Adrenal gland (tissue), 12 donors: ENCODE results near the gene TMEM9B. TPM values are rescaled to one million over a fixed set of nuclear protein-coding genes. Genes with fewer than 3 reads are reported as not detected.

Source experiments
- DNase-seq, 7 donors: peaks; one replicate each; pipeline ENCODE4 v3.0.0-alpha.2; 2019 to 2020
- H3K27ac ChIP-seq, 5 donors: fragments of 200-600 bp; sonication (generic) in 4 of 5; 1 replicate in 3 of 5; 2 replicates in 2 of 5; pipeline versions ENCODE4 v1.5.1 to v1.8.0; 2016 to 2020; ENCODE audit warnings: mild to moderate bottlenecking in 1 of 5
- H3K27me3 ChIP-seq: fragments of 200-600 bp; 2 replicates; pipeline ENCODE4 v1.8.0; 2021
- H3K36me3 ChIP-seq, 2 donors: fragments of 200-600 bp; replicated peaks in 1 of 2; 1 replicate in 1 of 2; 2 replicates in 1 of 2; pipeline versions ENCODE4 v1.5.1 to v1.8.0; 2018 to 2022
- H3K4me1 ChIP-seq, 2 donors: fragments of 200-600 bp; replicated peaks in 1 of 2; 1 replicate in 1 of 2; 2 replicates in 1 of 2; pipeline versions ENCODE4 v1.5.1 to v1.8.0; 2018 to 2021
- H3K4me3 ChIP-seq, 4 donors: fragments of 200-600 bp; sonication (generic) in 3 of 4; one replicate each; pipeline ENCODE4 v1.5.1; 2016 to 2018
- H3K9me3 ChIP-seq, 3 donors: fragments of 200-600 bp; sonication (generic) in 1 of 3; replicated peaks in 1 of 3; 1 replicate in 2 of 3; 2 replicates in 1 of 3; pipeline versions ENCODE4 v1.5.1 to v1.8.0; 2016 to 2021
- CTCF ChIP-seq, 6 experiments: fragments of 450-650 bp in 4 of 6; fragments of 200-600 bp in 2 of 6; sonication (generic) in 1 of 6; IDR thresholded peaks; 1 replicate in 5 of 6; 2 replicates in 1 of 6; pipeline versions ENCODE4 v1.5.1 to v1.8.0; 2016 to 2021; ENCODE audit warnings: antibody characterized with exemption in 6 of 6, mild to moderate bottlenecking in 2 of 6, moderate library complexity in 1 of 6
- POLR2A ChIP-seq, 2 donors: fragments of 450-650 bp; IDR thresholded peaks; one replicate each; pipeline ENCODE4 v1.6.1; 2017; ENCODE audit warnings: antibody characterized with exemption in 2 of 2, mild to moderate bottlenecking in 2 of 2, moderate library complexity in 1 of 2
- WGBS, 4 donors: extraction: QIAGEN DNeasy Blood & Tissue Kit in 2 of 4; methylation state at CpG; one replicate each; pipeline versions ENCODE4 v1.1.5 to v1.1.7; 2013 to 2017; 5-methylcytosine and 5-hydroxymethylcytosine counted together
- intact Hi-C, 2 donors: fragments of 100-400 bp; cut with DNase I; formaldehyde crosslinking; loops; one replicate each; pipeline versions ENCODE4 v1.14.1 to v1.15.0; 2022 to 2023
- polyA plus RNA-seq, 3 donors: library from polyadenylated mRNA; stranded (reverse); fragments of 200-250 nt in 2 of 3; fragments of 350-450 nt in 1 of 3; fragmentation: Illumina TruSeq in 1 of 3; extraction: RNeasy Lipid Tissue Mini Kit (QIAGEN cat#74804) in 1 of 3; gene quantifications; one replicate each; pipeline ENCODE4 v1.2.3, GENCODE V29; 2013 to 2014
- total RNA-seq, 9 donors: library from RNA; depleted of rRNA in 4 of 9; stranded (reverse); fragments of >200 nt in 4 of 9; fragments of 120-200 nt in 1 of 9; fragmentation: NEBNext Ultra II Directional in 1 of 9; extraction: Animal tissue kit (Norgen Biotek cat#: 25700) in 1 of 9; gene quantifications; one replicate each; pipeline versions ENCODE4 v1.1.0 to v1.2.4, GENCODE V29; 2013 to 2023
- donor health status: healthy with polysubstance abuse.
- donor health status: Bipolar disorder and iron deficiency.
- donor health status: DM: yes; HTN: yes; CAD: no.
- donor health status: DM: no; HTN: no; CAD: no.
- donor health status: DM: no; HTN: no; CAD: no.
- donor health status: DM: yes; HTN: yes; CAD: no.

The TMEM9B gene
- total and polyA plus RNA-seq, 12 donors: 18.6 to 76.3 (median 46.5) TPM

- Histone ChIP-seq H3K4me1 (no peaks in the 10 kb centered on the region), H3K36me3 (no peaks in the 10 kb centered on the region), H3K9me3 (no peaks in the 10 kb centered on the region), H3K27ac (no peak overlapping the region), H3K4me3 (no peak overlapping the region), H3K27me3 (no peaks in the 10 kb centered on the region)
- WGBS, 4 donors: 45 to 65% (median 57%) methylated on average over 1 of the region's 1 CpG
- TF ChIP-seq CTCF (IDR thresholded peaks at IDR 0.05) (no peak), POLR2A (IDR thresholded peaks at IDR 0.05) (no peak)
- intact Hi-C loops: no loop called here
- DNase-seq: no peak
Observed at GRCh38 chr11:8971924-8972316, 7.7 kb upstream of the TMEM9B start.

- intact Hi-C loops: no loop called here
- TF ChIP-seq CTCF (IDR thresholded peaks at IDR 0.05) (no peak), POLR2A (IDR thresholded peaks at IDR 0.05) (no peak)
- no peak for DNase-seq
Observed at GRCh38 chr11:8971196-8971923, 7.1 kb upstream of the TMEM9B start.

GRCh38 chr11:8967184-8967583 is 2.9 kb upstream of the TMEM9B start:
- TF ChIP-seq POLR2A (IDR thresholded peaks at IDR 0.05): no peak
- no peak for TF ChIP-seq CTCF (IDR thresholded peaks at IDR 0.05)
- peak overlapping the region in 1 of 5 donors; percentile 14 for H3K27ac ChIP-seq
- H3K27me3 ChIP-seq: no peaks in the 10 kb centered on the region
- no peaks in the 10 kb centered on the region for H3K36me3 ChIP-seq
- no peak for DNase-seq
- 81 to 85% (median 84%) methylated on average over 8 of the region's 8 CpGs for WGBS, 4 donors
- no peak overlapping the region for H3K4me3 ChIP-seq
- no peaks in the 10 kb centered on the region for H3K9me3 ChIP-seq
- intact Hi-C loops: no loop called here
- H3K4me1 ChIP-seq: peaks cover 16 to 24% of the 10 kb centered on the region in 2 donors

More at GRCh38 chr11:8971196-8971923, 7.1 kb upstream of the TMEM9B start:
- no peaks in the 10 kb centered on the region for H3K36me3 ChIP-seq
- no peak overlapping the region for H3K27ac ChIP-seq
- no peaks in the 10 kb centered on the region for H3K4me1 ChIP-seq
- 73 to 89% (median 83%) methylated on average over 2 of the region's 2 CpGs for WGBS, 4 donors
- no peaks in the 10 kb centered on the region for H3K9me3 ChIP-seq
- no peak overlapping the region for H3K4me3 ChIP-seq
- no peaks in the 10 kb centered on the region for H3K27me3 ChIP-seq

GRCh38 chr11:8963569-8964323 is 496 bp downstream of the TMEM9B start:
- H3K27ac ChIP-seq: peak overlapping the region; percentile 79 to 99 (median 95)
- no peaks in the 10 kb centered on the region for H3K27me3 ChIP-seq
- no peaks in the 10 kb centered on the region for H3K9me3 ChIP-seq
- TF ChIP-seq POLR2A (IDR thresholded peaks at IDR 0.05) (no peak), CTCF (IDR thresholded peaks at IDR 0.05) (no peak)
- DNase-seq: peak; percentile 82 to 92 (median 87)
- H3K4me3 ChIP-seq: peak overlapping the region; percentile 26 to 89 (median 70)
- H3K4me1 ChIP-seq: peaks cover 27 to 42% of the 10 kb centered on the region in 2 donors
- 2 to 5% (median 3%) methylated on average over 10 to 39 of the region's 39 CpGs for WGBS, 4 donors
- intact Hi-C loops: loop anchor here in 1 of 2 donors (5.0 kb wide), 1 partner anchor 276 kb away; no protein-coding TSS in a partner anchor
- H3K36me3 ChIP-seq: no peaks in the 10 kb centered on the region
